DMS153 (cell line): Measurements from ENCODE around the gene MAPK7.

Experiments
- DNase-seq: peaks from one replicate; lab custom pipeline; 2025; lab: John Stamatoyannopoulos, UW

MAPK7 gene

GRCh38 chr17:19378416-19379360 lies at the start of gene MAPK7:
Gene MAPK7, plus strand, starts transcription at chr17:19378498. Its CDS starts 403 bp downstream, at chr17:19378901.
- DNase-seq: no peak

DNA sequence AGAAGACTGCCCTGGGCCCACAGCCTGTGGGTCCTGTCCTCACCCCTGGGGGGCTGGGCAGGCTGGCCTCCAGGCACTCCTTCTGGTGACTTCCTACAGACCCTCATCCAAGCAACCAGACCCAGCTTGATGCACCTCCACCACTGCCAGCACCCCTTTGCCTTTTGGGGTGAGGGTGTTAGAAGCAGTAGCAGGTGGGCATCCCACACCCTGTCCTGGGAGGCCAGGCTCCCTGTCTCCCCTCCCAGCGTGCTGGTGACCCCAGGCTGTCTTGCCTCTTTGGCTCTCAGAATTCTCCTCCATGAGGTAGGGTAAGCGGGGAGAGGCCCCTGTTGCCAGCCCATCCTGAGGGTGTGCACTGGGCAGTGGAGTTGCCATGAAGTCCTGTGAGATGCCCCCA lies 49.2 kb upstream of the MAPK7 start:
- no peak for DNase-seq

- DNase-seq: no peak
These were observed 48.5 kb upstream of the MAPK7 start for GRCh38 chr17:19329839-19330238.

DNA sequence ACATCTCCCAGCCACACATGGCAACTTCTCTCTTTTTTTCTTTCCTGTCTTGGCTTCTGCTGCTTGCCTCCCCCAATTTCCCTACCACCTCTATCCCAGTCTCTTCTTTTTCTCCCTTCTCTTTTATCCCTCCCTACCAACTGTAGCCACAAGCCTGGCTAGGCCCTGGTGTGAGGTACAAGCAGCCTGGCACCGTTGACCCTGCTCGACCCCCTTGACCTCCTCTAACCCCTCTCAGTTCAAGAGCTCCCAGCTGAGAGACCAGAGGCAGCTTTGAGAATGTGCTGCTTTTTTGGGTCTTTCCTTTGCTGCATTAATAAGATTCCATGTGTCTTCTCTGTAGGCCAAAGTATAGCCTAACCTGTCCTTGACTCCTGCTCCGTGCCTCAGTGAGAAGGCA lies 48.0 kb upstream of the MAPK7 start:
- no peak for DNase-seq

- DNase-seq: no peak
These were observed 47.2 kb upstream of the MAPK7 start for GRCh38 chr17:19331134-19331533.

GRCh38 chr17:19331543-19332245 lies 46.6 kb upstream of the MAPK7 start:
- no peak for DNase-seq

GRCh38 chr17:19332371-19333131 lies 45.7 kb upstream of the MAPK7 start:
- no peak for DNase-seq

- DNase-seq: no peak
These were observed 45.2 kb upstream of the MAPK7 start for GRCh38 chr17:19333132-19333440.

DNA sequence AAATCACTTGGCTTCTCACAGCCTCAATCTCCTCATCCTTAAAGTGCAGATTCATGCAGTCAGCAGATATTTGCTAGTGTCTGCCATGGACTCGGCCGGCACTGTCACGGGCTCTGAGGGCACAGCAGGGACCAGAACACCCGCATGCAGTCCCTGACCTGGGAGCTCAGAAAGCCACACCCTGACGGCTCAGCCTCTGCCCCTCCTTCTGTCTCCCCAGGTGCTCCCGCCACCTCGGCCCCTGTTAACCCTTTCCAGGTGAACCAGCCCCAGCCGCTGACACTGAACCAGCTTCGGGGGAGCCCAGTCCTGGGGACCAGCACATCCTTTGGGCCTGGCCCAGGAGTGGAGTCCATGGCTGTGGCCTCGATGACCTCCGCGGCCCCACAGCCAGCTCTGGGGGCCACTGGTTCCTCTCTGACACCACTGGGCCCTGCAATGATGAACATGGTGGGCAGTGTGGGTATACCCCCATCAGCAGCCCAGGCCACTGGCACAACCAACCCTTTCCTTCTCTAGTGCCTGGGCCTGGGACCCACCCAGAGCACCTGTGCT lies 44.5 kb upstream of the MAPK7 start:
- DNase-seq: no peak

DNA sequence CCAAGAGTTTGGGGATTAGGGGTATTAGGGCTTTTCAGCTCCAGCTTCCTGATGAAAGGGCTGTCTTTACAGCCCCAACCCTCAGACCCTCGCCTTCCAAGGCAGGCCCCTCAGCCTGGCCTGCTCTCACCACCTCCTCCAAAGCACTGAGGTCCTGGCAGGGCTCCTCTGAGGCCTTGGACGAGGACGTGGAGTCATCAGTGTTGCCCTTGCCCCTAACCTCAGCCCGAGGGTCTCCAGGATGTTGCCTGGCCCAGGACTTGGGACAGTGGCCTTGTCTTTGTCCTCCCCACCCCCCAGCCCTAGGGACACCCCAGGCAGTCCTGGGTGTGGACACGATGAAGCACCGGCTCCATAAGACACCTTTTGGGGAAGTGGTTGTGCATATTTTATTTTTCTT lies 44.0 kb upstream of the MAPK7 start:
- DNase-seq: no peak

DNA sequence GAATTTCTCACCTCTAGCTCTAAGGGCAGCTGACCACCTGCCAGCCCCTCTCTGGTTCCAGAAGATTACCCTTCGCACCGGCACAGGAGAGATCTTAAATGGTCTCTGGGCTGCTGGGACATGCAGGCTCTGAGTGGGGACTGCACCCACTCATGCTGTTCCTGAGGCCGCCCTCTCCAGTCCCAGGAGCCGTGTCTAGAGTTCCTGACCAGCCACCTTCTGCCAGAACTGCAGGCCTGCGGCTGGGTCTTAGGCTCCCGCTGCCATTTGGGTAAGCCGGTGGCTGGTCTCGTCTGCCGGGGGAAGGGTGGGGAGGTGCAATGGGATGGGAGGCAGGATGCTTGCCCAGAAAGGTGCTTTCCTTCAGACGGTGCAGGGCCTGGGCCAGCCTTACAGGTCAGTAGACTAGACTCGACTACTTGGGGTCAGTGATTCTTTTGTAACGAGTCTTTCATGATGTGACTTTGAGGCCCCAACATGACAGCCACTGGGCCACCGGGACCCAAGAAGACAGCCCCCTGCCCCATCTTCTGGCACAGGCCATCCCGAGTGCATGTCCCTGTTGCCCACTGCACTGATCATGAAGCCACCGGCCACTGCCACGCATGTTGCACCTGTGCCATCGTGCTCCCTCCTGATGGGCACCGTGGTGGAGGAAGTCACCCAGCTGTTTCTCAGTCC lies 42.2 kb upstream of the MAPK7 start:
- DNase-seq: no peak

DNA sequence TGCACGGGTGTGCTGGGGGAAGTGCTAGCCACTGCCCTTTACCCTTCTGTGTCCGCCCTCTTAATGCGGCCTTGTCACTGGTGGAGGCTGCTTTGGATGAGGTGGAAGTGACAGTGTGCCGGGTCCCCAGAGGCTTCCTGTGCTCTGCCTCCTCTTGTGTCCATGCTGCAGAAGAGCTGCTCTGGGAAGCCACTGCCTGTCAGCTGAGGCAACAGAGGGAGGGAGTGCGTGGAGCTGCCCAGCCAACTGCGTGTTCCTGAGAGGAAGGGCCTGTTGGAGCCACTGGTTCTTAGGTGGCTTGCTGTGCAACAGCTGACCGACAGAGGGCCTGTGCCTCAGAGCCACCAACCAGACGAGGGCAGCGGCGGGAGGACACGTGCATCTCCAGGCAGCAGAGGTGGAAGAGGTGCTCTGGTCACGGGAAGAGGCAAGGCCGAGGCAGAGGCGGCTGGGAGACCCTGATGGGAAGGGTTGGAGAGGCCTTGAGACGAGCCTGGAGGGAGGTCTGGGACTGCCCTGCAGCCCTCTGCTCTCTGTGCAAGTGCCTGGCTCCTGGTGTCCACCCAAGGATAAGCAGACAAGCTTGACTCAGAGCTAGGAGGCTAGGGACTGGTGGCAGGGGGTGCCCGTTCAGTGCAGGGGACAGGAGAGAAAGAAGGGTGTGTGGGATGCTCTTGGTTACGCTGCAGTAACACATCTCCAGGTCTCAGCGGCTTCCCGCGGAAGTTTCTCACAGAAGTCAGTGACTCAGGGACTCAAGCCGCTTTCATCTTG lies 41.2 kb upstream of the MAPK7 start:
- no peak for DNase-seq

- DNase-seq: no peak
These were observed 40.6 kb upstream of the MAPK7 start for GRCh38 chr17:19337712-19338023.

GRCh38 chr17:19338031-19338990 lies 40.0 kb upstream of the MAPK7 start:
- no peak for DNase-seq

- no peak for DNase-seq
These were observed 38.9 kb upstream of the MAPK7 start for GRCh38 chr17:19339341-19339815.

DNA sequence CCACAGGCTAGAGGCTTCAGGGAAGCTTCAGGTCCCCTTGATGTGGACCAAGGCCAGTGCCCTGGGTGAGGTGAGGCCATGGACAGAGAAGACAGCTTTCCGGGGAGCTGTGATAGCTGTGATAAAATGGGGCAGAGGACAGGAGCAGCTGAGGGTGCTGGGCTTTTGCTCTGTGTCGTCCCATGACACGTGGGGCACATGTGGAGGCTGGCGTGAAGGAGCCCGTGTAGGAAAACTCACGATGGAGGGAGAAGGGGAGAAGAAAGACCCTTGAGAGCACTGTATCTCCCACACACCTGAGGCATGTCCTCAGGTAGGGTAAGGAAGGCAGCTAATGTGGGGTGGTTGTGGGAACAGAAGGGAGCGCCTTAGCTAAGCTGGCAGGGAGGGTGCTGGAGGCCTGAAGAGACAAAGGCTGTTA lies 37.1 kb upstream of the MAPK7 start:
- DNase-seq: no peak

GRCh38 chr17:19341641-19342610 lies 36.4 kb upstream of the MAPK7 start:
- DNase-seq: no peak

GRCh38 chr17:19342611-19343255 lies 35.6 kb upstream of the MAPK7 start:
- no peak for DNase-seq
